HG03060 (cell line): ENCODE measurements around the gene ECE1.
"Not testable (repeated sequence)": the region's sequence is repeated elsewhere in the genome, so short reads cannot be mapped to it uniquely, and the experiment has no call there.

Experiments
- ATAC-seq: cut with Tn5 transposase; IDR thresholded peaks from one replicate; pipeline ENCODE4 v1.9.1; 2021; ENCODE audit warnings: low read depth, moderate number of reproducible peaks; ENCODE audit not compliant: unreplicated experiment

Gene ECE1

GRCh38 chr1:21189906-21190500 is 100.3 kb downstream of the ECE1 start:
- ATAC-seq: no peak

- no peak for ATAC-seq
These were observed 100.8 kb downstream of the ECE1 start for GRCh38 chr1:21189421-21189820.

GRCh38 chr1:21188235-21188634 is 102.0 kb downstream of the ECE1 start:
- ATAC-seq: no peak

GRCh38 chr1:21185221-21185731 is 105.0 kb downstream of the ECE1 start:
- ATAC-seq: no peak

GRCh38 chr1:21184276-21184675 is 106.0 kb downstream of the ECE1 start:
- no peak for ATAC-seq

GRCh38 chr1:21182181-21182731 is 108.0 kb downstream of the ECE1 start:
- no peak for ATAC-seq

GRCh38 chr1:21178271-21178670 is 112.0 kb downstream of the ECE1 start:
- not testable (repeated sequence) for ATAC-seq

- peak; percentile 92 for ATAC-seq
These were observed 113.4 kb downstream of the ECE1 start, which contains the start of gene EIF4G3 for GRCh38 chr1:21176586-21177555. TSS of gene EIF4G3 (minus strand) at chr1:21176897. CDS start at chr1:21002742, 174,155 bp downstream.

GRCh38 chr1:21175670-21176581 is 114.3 kb downstream of the ECE1 start:
- ATAC-seq: no peak

- ATAC-seq: no peak
These were observed 115.0 kb downstream of the ECE1 start for GRCh38 chr1:21175324-21175669.

GRCh38 chr1:21174654-21175323 is 115.5 kb downstream of the ECE1 start:
- ATAC-seq: no peak

GRCh38 chr1:21174230-21174629 is 116.0 kb downstream of the ECE1 start:
- no peak for ATAC-seq

- not testable (repeated sequence) for ATAC-seq
These were observed 117.2 kb downstream of the ECE1 start for GRCh38 chr1:21173096-21173495.

GRCh38 chr1:21170837-21171236 is 119.4 kb downstream of the ECE1 start:
- ATAC-seq: not testable (repeated sequence)

GRCh38 chr1:21168444-21168843 is 121.8 kb downstream of the ECE1 start:
- ATAC-seq: no peak
